Stimulated activated CD4-positive, alpha-beta T cell treated with anti-CD3 and anti-CD28 coated beads, Interleukin-2, amount 100 ng/mL, for 24 hours (primary cell): ENCODE results near the gene TRIM56.
"Not testable (repeated sequence)": the region's sequence is repeated elsewhere in the genome, so short reads cannot be mapped to it uniquely, and the experiment has no call there.

ENCODE experiments used
- DNase-seq, 2 donors: peaks; one replicate each; pipeline ENCODE4 v3.0.0-alpha.2; 2020

TRIM56 gene

DNA sequence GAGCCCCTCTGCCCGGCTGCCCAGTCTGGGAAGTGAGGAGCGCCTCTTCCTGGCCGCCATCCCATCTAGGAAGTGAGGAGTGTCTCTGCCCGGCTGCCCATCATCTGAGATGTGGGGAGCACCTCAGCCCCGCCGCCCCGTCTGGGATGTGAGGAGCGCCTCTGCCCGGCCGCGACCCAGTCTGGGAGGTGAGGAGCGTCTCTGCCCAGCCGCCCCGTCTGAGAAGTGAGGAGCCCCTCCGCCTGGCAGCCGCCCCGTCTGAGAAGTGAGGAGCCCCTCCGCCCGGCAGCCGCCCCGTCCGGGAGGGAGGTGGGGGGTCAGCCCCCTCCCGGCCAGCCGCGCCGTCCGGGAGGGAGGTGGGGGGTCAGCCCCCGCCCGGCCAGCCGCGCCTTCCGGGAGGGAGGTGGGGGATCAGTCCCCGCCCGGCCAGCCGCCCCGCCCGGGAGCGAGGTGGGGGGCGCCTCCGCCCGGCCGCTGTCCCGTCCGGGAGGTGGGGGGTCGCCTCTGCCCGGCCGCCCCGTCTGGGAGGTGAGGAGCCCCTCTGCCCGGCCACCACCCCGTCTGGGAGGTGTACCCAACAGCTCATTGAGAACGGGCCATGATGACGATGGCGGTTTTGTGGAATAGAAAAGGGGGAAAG lies 7.1 kb downstream of the TRIM56 start:
- DNase-seq, result not testable (repeated sequence)

DNA sequence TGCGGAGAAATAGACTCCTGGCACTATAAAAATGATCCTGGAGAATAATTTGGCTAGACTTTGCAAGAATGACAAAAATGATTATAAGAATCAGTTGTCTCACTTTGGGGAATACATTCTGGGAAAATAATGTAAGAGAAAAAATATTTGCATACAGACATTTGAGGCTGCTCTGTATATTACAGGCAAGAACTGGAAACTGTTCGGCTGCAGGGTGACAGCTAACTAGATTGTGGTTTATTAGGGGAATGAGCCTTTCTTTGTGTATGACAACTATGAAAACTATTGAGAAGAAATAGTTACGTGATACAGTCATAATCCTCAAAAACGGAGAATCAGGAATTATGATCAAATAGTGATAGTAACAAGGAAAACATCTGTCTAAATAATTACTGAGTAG lies 8.6 kb downstream of the TRIM56 start:
- DNase-seq, result no peak

DNA sequence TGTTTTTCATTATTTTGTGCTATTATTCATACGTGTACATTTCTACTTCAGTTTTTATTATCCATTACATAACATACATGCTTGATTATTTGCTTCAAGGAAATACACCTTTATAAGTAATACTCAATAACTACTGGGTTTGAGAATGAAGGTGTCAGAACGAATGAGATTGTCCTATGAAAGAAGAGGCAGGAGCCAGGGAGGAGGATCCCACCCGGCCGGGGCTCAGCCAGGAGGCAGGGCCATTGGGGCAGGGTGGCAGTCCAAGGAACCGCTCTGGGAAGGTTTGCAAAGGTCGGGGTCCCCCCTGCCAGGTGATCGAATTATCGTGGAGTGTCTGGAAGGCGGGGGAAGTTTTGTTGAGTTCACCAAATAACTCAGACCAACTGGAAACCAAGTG lies 9.1 kb downstream of the TRIM56 start:
- no peak for DNase-seq

GRCh38 chr7:101094791-101095375 lies 9.6 kb downstream of the TRIM56 start:
- peak; percentile 48 to 49 for DNase-seq

DNA sequence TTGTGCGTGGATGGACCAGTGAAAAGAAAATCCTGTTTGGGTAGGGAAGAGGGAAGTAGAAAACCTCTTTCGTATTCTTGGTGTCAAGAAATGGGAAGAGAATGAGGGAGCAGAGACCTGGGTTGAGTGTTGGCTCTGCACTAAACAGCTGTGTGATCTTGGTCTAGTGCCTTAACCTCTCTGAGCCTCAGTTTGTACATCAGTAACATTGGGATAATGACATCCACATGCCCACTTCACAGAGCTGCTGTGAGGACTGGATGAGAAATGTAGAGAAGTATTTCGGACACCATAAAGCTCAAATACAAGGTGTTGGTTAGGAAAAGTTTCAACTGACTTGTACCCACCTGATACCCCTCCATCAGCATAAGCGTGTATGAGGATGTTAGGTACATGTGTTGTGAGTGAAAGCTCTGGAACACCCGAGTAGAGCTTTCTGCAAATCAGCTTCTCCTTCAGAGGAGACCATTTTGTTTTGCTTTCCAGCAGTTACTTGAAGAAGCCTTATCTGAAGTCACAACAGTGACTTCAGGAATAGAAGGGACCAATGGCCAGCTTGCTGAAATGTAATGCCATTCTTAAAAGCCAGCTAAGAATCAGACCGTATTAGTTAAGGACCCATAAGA lies 11.2 kb downstream of the TRIM56 start:
- DNase-seq, result no peak

GRCh38 chr7:101096957-101097347 lies 11.7 kb downstream of the TRIM56 start:
- no peak for DNase-seq

DNA sequence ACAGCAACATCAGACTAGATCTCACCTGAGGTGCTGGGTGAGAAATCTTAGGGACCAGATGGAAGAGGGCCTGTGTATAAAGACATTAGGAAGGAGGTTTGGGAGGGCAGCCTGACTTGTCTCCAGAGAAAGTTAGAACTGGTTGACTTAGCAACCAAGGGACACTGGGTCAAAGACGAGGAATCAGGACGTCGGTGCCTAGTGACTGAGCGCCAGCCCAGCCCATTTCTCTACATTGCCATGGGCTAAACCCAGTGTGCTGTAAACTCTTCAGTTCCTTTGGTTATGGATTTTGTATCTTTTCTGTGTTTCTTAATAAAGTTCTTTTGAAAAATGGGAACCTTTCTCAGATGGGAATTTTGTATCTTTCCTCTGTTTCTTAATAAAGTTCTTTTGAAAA lies 12.3 kb downstream of the TRIM56 start:
- no peak for DNase-seq

GRCh38 chr7:101099969-101100781 lies 14.9 kb downstream of the TRIM56 start:
- DNase-seq, result peak; percentile 68 to 74

GRCh38 chr7:101100858-101101847 lies 15.9 kb downstream of the TRIM56 start:
- DNase-seq, result no peak

DNA sequence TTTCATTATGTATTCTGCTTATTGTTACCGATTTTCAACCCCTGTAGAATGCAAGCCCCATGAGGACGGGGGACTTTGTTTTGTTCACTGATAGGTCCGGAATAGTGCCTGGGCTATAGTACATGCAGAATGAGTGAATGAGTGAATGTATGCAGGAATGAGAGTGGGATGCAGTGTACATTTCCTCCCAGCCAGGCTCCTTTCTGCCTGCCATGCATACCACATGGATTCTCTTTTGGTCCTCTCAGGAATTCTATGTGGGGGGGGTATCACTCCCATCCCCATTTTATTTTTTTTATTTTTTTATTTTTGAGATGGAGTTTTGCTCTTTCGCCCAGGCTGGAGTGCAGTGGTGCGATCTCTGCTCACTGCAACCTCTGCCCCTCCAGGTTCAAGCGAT lies 16.7 kb downstream of the TRIM56 start:
- no peak for DNase-seq

GRCh38 chr7:101103701-101104100 lies 18.4 kb downstream of the TRIM56 start:
- DNase-seq, result not testable (repeated sequence)

GRCh38 chr7:101104193-101104713 lies 19.0 kb downstream of the TRIM56 start:
- DNase-seq, result no peak

GRCh38 chr7:101104799-101105198 lies 19.5 kb downstream of the TRIM56 start:
- no peak for DNase-seq

DNA sequence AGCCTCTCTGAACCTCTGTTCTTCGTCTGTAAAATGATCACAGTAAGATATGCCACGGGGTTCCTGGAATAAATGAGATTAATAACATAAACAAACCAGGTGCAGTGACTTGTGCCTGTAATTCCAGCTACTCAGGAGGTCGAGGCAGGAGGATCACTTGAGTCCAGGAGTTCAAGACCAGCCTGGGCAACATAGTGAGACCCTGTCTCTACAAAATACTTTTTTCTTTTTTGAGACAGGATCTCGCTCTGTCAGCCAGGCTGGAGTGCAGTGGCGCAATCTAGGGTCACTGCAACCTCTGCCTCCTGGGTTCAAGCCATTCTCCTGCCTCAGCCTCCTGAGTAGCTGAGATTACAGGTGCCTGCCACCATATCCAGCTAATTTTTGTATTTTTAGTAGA lies 20.0 kb downstream of the TRIM56 start:
- not testable (repeated sequence) for DNase-seq

DNA sequence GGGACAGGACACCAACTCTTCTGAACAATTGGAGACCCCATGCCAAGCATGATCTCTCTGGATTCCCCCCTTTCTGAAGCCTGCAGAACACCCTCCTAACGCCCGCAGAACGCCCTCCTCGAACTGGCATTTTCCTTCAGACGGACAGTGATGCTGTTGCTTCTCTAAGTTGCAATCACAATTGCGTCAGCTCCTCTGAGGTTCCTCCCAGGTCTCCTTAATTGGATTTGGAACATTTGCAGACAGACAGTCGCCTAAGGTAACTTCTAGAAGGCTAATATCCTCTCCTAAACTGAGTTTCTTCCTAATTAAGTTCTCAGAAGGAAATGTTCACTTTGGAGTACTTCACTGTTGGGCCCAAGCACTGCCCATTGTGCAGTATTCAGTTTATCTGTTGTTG lies 21.1 kb downstream of the TRIM56 start:
- DNase-seq, result no peak

DNA sequence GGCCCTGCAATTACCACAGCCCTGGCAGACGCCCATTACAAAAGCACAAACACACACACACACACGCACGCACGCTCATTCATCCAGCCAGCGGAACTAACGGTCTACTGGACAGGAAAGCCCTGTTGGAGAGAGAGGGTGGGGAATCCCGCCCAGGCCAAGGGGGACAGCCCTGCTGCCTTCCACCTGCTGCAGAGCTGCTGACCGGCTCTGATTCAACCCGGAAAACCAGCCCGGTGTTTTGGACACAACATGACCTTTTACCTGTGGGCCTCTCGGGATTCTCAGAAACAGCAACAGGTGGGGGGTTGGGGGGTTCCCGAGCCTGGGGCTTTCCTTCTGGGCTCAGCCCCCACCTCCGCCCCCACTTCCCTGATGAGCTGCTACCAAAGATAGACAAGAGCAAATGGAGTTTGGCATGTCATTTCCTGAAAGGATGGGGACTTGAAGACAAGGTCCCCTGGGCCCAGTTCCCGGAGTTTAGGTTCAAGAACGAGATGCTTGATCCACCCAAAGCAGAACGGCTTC lies 23.1 kb downstream of the TRIM56 start:
- no peak for DNase-seq

GRCh38 chr7:101108961-101109360 lies 23.7 kb downstream of the TRIM56 start:
- DNase-seq, result no peak

DNA sequence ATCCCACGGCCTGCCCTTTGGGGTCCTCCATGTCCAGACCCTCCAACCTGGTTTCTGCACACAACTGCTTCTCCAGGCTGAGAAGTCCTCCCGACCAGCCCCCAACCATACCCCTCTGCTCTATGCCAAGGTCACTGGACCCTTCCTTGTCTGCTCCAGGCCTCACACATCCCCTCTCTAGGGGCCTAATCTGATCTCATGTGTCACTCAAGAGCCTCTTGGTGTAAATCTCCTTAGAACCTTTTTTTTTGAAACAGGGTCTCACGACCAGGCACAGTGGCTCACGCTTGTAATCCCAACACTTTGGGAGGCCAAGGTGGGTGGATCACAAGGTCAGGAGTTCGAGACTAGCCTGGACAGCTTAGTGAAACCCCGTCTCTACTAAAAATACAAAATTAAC lies 24.1 kb downstream of the TRIM56 start:
- no peak for DNase-seq

- no peak for DNase-seq
Observed at GRCh38 chr7:101111261-101111660, 26.0 kb downstream of the TRIM56 start.

DNA sequence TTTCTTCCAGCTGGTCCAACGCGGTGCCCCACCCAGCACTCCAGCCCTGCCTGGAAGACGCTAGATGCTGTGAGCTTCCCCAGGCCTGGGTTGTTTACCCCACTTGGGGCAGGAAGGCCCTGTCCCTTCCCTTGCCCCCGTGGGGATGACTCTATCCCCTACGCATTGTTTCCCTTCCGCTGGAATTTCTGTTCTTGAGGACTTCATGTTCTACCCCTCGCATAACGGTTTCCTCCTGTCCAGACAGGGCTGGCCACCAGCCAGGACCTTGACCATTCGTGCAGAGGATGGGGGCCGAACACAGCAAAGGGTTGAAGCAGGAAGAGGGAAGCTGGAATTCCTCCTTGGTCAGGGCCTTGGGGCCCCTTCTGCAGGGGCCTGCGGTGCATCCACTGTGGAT lies 27.0 kb downstream of the TRIM56 start:
- no peak for DNase-seq

- not testable (repeated sequence) for DNase-seq
Observed at GRCh38 chr7:101113140-101113539, 27.9 kb downstream of the TRIM56 start.

GRCh38 chr7:101113836-101114235 lies 28.6 kb downstream of the TRIM56 start:
- no peak for DNase-seq
